NOMO-1 (cell line): Measurements from ENCODE around the gene HRCT1.

ENCODE experiments used
- DNase-seq, 2 experiments: peaks; one replicate each; lab custom pipeline; 2025; ENCODE audit not compliant: unreplicated experiment in 2 of 2; lab: John Stamatoyannopoulos, UW

Gene HRCT1

GRCh38 chr9:35940458-35941407 is 34.7 kb downstream of the HRCT1 start:
- no peak for DNase-seq

DNA sequence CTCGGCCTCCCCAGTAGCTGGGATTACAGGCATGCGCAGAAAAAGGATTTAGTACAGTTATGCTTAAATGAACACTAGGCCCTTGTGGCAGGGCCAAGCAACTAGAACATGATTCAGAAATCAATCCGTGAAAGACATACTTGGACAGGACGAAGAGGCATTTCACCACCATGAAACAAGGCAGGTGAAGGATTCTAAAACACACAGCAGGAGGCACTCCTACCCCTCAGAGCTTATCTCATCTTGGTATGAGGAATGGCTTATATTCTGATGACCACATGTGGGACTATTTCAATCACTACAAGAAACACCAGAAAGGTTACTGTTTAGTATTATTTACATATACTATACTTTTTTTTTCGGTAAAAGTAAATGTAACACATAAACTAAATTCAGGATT is 36.3 kb downstream of the HRCT1 start:
- no peak for DNase-seq

- DNase-seq: no peak
These were observed 38.2 kb downstream of the HRCT1 start for GRCh38 chr9:35944173-35944572.

- DNase-seq: no peak
These were observed 38.8 kb downstream of the HRCT1 start for GRCh38 chr9:35944841-35945240.

- peak; percentile 55 to 58 for DNase-seq
These were observed 39.5 kb downstream of the HRCT1 start for GRCh38 chr9:35945341-35946018.

- DNase-seq: no peak
These were observed 42.4 kb downstream of the HRCT1 start for GRCh38 chr9:35948451-35948850.

GRCh38 chr9:35948901-35949318 is 42.9 kb downstream of the HRCT1 start:
- no peak for DNase-seq

DNA sequence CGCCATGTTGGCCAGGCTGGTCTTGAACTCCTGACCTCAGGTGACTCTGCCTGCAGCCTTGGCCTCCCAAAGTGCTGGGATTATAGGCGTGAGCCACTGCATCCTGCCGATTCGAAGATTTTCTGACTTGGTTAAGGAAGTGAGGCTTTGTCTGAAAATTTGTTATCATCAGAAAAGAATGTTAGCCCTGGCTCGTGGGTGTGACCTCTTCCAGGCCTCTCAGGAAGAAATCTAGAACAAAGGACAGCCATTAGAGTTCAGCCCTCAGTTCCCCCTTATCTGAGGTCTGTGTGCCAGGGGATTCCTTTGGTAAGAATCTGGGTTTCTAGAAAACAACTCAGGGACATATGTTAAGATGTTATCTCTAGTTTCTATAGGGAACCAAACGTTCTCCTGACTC is 45.7 kb downstream of the HRCT1 start:
- DNase-seq: no peak

DNA sequence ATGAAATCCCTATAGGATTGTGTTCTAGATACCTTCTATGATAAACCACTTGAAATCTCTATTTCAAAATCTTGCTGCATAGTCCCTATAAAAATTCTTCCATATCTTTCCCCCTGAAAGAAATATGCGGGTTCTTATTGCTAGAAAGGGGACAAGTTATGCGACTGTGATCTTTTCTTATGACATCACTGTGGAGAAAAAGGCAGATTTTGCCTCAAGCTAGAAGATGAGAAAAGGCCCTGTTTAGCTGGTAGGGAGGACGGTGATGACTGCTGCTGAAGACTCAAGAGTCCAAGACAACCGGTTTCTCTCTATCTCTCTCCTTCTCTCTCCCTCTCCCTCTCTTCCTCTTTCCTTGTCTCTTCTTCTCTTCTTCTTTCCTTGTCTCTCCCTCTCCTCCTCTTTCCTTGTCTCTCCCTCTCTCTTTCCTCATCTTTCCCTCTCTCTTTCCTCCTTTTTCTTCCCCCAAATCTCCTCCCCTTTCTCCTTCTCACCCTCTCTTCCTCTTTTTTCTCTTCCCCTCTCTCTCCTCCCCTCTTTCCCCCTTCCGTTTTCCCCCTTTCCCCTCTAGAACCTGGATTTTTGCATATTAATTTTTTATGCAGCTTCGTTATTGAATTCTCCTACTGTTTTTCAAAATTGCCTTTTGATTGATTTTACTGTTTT is 46.7 kb downstream of the HRCT1 start:
- DNase-seq: no peak

DNA sequence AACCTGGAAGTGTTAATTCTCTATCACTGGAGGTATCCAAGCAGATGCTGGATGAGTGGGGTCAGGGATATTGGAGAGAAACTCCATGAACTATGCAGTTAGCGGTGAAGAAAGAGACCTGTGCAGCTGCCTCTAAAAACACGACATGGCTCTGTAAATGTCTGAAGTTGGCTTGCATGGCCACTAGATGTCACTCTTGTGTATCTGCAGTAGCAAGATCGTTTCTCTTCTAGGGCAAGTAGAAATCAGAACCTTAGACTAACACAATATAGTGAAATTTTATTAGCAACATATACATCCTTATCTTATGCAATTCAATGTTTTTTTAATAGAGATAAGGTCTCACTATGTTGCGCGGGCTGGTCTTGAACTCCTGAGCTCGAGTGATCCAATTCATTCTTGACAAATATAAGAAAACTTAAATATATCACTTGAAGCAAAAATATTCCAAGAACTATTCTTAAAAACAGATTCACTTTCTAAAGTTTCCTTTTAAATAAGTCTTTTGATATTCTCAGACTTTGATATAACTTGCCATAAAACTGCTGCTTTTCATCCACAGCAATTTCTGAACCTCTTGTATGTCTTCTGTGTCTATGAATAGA is 49.0 kb downstream of the HRCT1 start:
- DNase-seq: peak; percentile 77 to 90

GRCh38 chr9:35956651-35957050 is 50.6 kb downstream of the HRCT1 start:
- no peak for DNase-seq
